PFSK-1 (cell line): Measurements from ENCODE around the gene KLHL26.

Source experiments
- FOXP2 ChIP-seq: optimal IDR thresholded peaks from 2 replicates; pipeline ENCODE3; 2011; ENCODE audit warnings: borderline replicate concordance, control low read depth, inconsistent platforms; ENCODE audit not compliant: insufficient read depth; ENCODE audit errors: extremely low read length, extremely low read depth
- POLR2AphosphoS5 ChIP-seq: IDR thresholded peaks from 2 replicates; pipeline ENCODE4 v1.6.1; 2012; ENCODE audit warnings: low read depth, mild to moderate bottlenecking, control low read depth, low read length, moderate library complexity
- REST ChIP-seq, 2 experiments: IDR thresholded peaks; 2 replicates each; pipeline versions ENCODE4 v1.6.1 to v1.8.0; 2011 to 2012; ENCODE audit warnings: low read depth in 2 of 2, low read length in 2 of 2, control low read depth in 1 of 2, inconsistent platforms in 1 of 2, mild to moderate bottlenecking in 1 of 2, moderate library complexity in 1 of 2; ENCODE audit not compliant: insufficient read depth in 1 of 2
- SIN3A ChIP-seq: IDR thresholded peaks from 2 replicates; pipeline ENCODE4 v1.6.1; 2012; ENCODE audit warnings: mild to moderate bottlenecking, low read length, moderate library complexity, borderline replicate concordance; ENCODE audit not compliant: insufficient read depth
- TAF1 ChIP-seq: IDR thresholded peaks from 2 replicates; pipeline ENCODE4 v1.6.1; 2012; ENCODE audit warnings: low read length, control low read depth, borderline replicate concordance; ENCODE audit not compliant: insufficient read depth

- TF ChIP-seq TAF1 = no peak
- no peak for TF ChIP-seq REST (IDR thresholded peaks at IDR 0.05; ENCODE audit: insufficient read depth in 1 of 2, low read depth in 2 of 2, low read length in 2 of 2)
- TF ChIP-seq POLR2AphosphoS5 = no peak
- TF ChIP-seq SIN3A = no peak
- TF ChIP-seq FOXP2 = no peak
Observed at GRCh38 chr19:18597809-18598660, 38.8 kb upstream of the KLHL26 start.
